ENCODE data around the gene RADIL. TPM values are rescaled to one million over a fixed set of nuclear protein-coding genes. Genes with fewer than 3 reads are reported as not detected.

RADIL gene
- polyA plus RNA-seq, 3 donors = not detected

GRCh38 chr7:4905171-4905570 is 21.7 kb upstream of the RADIL start:
- Mint-ChIP-seq H3K36me3 (no peaks in the 10 kb centered on the region), H3K9me3 (peaks cover 0 to 11% (median 5%) of the 10 kb centered on the region in 7 donors), H3K27ac (peak overlapping the region in 2 of 7 donors; percentile 15 to 30), H3K27me3 (ENCODE audit: low read depth in 3 of 3) (peaks cover 0 to 3% (median 2%) of the 10 kb centered on the region in 3 donors), H3K4me1 (no peaks in the 10 kb centered on the region), H3K4me3 (no peak overlapping the region)
- H3K27me3 ChIP-seq (ENCODE audit: control insufficient read depth in 2 of 2, insufficient read depth in 2 of 2, low read length in 2 of 2) = no peaks in the 10 kb centered on the region
- H3K4me2 ChIP-seq (replicated peaks; ENCODE audit: extremely low read depth, low read length, poor library complexity, severe bottlenecking) = no peak overlapping the region
- H3K36me3 ChIP-seq (replicated peaks in 1 of 2; ENCODE audit: control insufficient read depth in 1 of 2, insufficient read depth in 2 of 2, low read length in 2 of 2) = no peaks in the 10 kb centered on the region
- peaks cover 0 to 8% of the 10 kb centered on the region in 2 donors for H3K9me3 ChIP-seq (replicated peaks in 1 of 2; ENCODE audit: control insufficient read depth in 1 of 2, insufficient read depth in 1 of 2, low read length in 2 of 2)
- H2AFZ ChIP-seq (ENCODE audit: insufficient read depth, low read depth, low read length, poor library complexity, severe bottlenecking) = no peak overlapping the region
- no peak overlapping the region for H3K9ac ChIP-seq (ENCODE audit: insufficient read depth, low read length, poor library complexity, severe bottlenecking)
- 100% methylated on average over 1 of the region's 1 CpG for WGBS (ENCODE audit: insufficient coverage)
- H3K79me2 ChIP-seq (ENCODE audit: insufficient read depth, low read length) = no peaks in the 10 kb centered on the region
- intact Hi-C loops (cut with micrococcal nuclease) = no loop called here
- H3K4me3 ChIP-seq (replicated peaks in 1 of 3; ENCODE audit: low read depth in 2 of 3, low read length in 3 of 3) = no peak overlapping the region
- no peaks in the 10 kb centered on the region for H4K20me1 ChIP-seq (ENCODE audit: insufficient read depth, low read length)
- no peak for TF ChIP-seq CTCF (IDR thresholded peaks at IDR 0.05)
- no peaks in the 10 kb centered on the region for H3K4me1 ChIP-seq (ENCODE audit: control insufficient read depth in 1 of 2, insufficient read depth in 2 of 2, low read length in 2 of 2)
- no peak for DNase-seq
- no peak overlapping the region for H3K27ac ChIP-seq (ENCODE audit: low read depth in 1 of 2, low read length in 2 of 2)

- Histone ChIP-seq H3K4me1 (ENCODE audit: control insufficient read depth in 1 of 2, insufficient read depth in 2 of 2, low read length in 2 of 2) (no peaks in the 10 kb centered on the region), H4K20me1 (ENCODE audit: insufficient read depth, low read length) (no peaks in the 10 kb centered on the region), H2AFZ (ENCODE audit: insufficient read depth, low read depth, low read length, poor library complexity, severe bottlenecking) (no peak overlapping the region), H3K27ac (ENCODE audit: low read depth in 1 of 2, low read length in 2 of 2) (no peak overlapping the region), H3K27me3 (ENCODE audit: control insufficient read depth in 2 of 2, insufficient read depth in 2 of 2, low read length in 2 of 2) (no peaks in the 10 kb centered on the region), H3K4me2 (replicated peaks; ENCODE audit: extremely low read depth, low read length, poor library complexity, severe bottlenecking) (no peak overlapping the region), H3K9me3 (replicated peaks in 1 of 2; ENCODE audit: control insufficient read depth in 1 of 2, insufficient read depth in 1 of 2, low read length in 2 of 2) (peaks cover 0 to 8% of the 10 kb centered on the region in 2 donors), H3K79me2 (ENCODE audit: insufficient read depth, low read length) (no peaks in the 10 kb centered on the region), H3K9ac (ENCODE audit: insufficient read depth, low read length, poor library complexity, severe bottlenecking) (no peak overlapping the region), H3K36me3 (replicated peaks in 1 of 2; ENCODE audit: control insufficient read depth in 1 of 2, insufficient read depth in 2 of 2, low read length in 2 of 2) (no peaks in the 10 kb centered on the region), H3K4me3 (replicated peaks in 1 of 3; ENCODE audit: low read depth in 2 of 3, low read length in 3 of 3) (no peak overlapping the region)
- DNase-seq = no peak
- H3K4me3 Mint-ChIP-seq = no peak overlapping the region
- no peaks in the 10 kb centered on the region for H3K36me3 Mint-ChIP-seq
- no peak overlapping the region for H3K27ac Mint-ChIP-seq
- H3K4me1 Mint-ChIP-seq = no peaks in the 10 kb centered on the region
- no peak for TF ChIP-seq CTCF (IDR thresholded peaks at IDR 0.05)
- H3K9me3 Mint-ChIP-seq = peaks cover 0 to 11% (median 5%) of the 10 kb centered on the region in 7 donors
- intact Hi-C loops (cut with micrococcal nuclease) = no loop called here
- H3K27me3 Mint-ChIP-seq (ENCODE audit: low read depth in 3 of 3) = peaks cover 0 to 3% (median 0%) of the 10 kb centered on the region in 3 donors
Measured at GRCh38 chr7:4904346-4904745, 20.8 kb upstream of the RADIL start.
